Activated CD4-positive, alpha-beta memory T cell treated with anti-CD3 and anti-CD28 coated beads, Interleukin-2, amount 10 ng/mL, durations not matched to agents 7 days and 5 days (primary cell): ENCODE data around the gene ITIH4. TPM values are rescaled to one million over a fixed set of nuclear protein-coding genes. Genes with fewer than 3 reads are reported as not detected.

ENCODE experiments used
- CTCF ChIA-PET: fragments of 350-600 bp; sonication (Branson Sonifier 250); formaldehyde crosslinking; loops from one replicate; lab custom pipeline; 2021; ENCODE audit warnings: antibody characterized with exemption, inconsistent platforms; lab: Charles Lee
- POLR2A ChIA-PET: fragments of 350-600 bp; sonication (Branson Sonifier 250); formaldehyde crosslinking; loops from one replicate; lab custom pipeline; 2021; ENCODE audit warnings: antibody characterized with exemption; lab: Charles Lee
- DNase-seq: peaks from one replicate; pipeline ENCODE4 v3.0.0-alpha.2; 2020
- H3K27ac Mint-ChIP-seq: one replicate; pipeline ENCODE4 v1.8.0; 2021; ENCODE audit warnings: mild to moderate bottlenecking, mixed read lengths
- H3K27me3 Mint-ChIP-seq: one replicate; pipeline ENCODE4 v1.8.0; 2021; ENCODE audit warnings: mixed read lengths
- H3K36me3 Mint-ChIP-seq: one replicate; pipeline ENCODE4 v1.8.0; 2021; ENCODE audit warnings: low read depth, mixed read lengths
- H3K4me1 Mint-ChIP-seq: one replicate; pipeline ENCODE4 v1.8.0; 2021; ENCODE audit warnings: mixed read lengths
- H3K4me3 Mint-ChIP-seq: one replicate; pipeline ENCODE4 v1.8.0; 2021; ENCODE audit warnings: mild to moderate bottlenecking, mixed read lengths
- H3K9me3 Mint-ChIP-seq: one replicate; pipeline ENCODE4 v1.8.0; 2021; ENCODE audit warnings: mixed read lengths
- total RNA-seq, 2 experiments: library from RNA; stranded (reverse); gene quantifications; one replicate each; pipeline ENCODE4 v1.2.3, GENCODE V29; 2021

ITIH4 gene
- total RNA-seq, 2 experiments from 2014 or later, result 16.0 to 16.2 TPM

- POLR2A ChIA-PET, result interaction anchor here (2.6 kb wide), 1 partner anchor 16 kb away, joined by 10 read pairs; no protein-coding TSS in a partner anchor
- no peak overlapping the region for H3K4me3 Mint-ChIP-seq
- H3K36me3 Mint-ChIP-seq, result no peaks in the 10 kb centered on the region
- H3K9me3 Mint-ChIP-seq, result no peaks in the 10 kb centered on the region
- no peak overlapping the region for H3K27ac Mint-ChIP-seq
- H3K4me1 Mint-ChIP-seq, result no peaks in the 10 kb centered on the region
- no peaks in the 10 kb centered on the region for H3K27me3 Mint-ChIP-seq
- CTCF ChIA-PET, result interaction anchor here (1.0 to 2.5 kb wide), 2 partner anchors 15 to 26 kb away, joined by 3 to 13 read pairs; no protein-coding TSS in a partner anchor
- no peak for DNase-seq
These were observed 8.1 kb downstream of the ITIH4 start for GRCh38 chr3:52822363-52822762.

GRCh38 chr3:52820736-52821135 is 9.7 kb downstream of the ITIH4 start:
- Mint-ChIP-seq H3K27ac (no peak overlapping the region), H3K36me3 (no peaks in the 10 kb centered on the region), H3K4me1 (no peaks in the 10 kb centered on the region), H3K4me3 (no peak overlapping the region), H3K9me3 (no peaks in the 10 kb centered on the region), H3K27me3 (no peaks in the 10 kb centered on the region)
- ChIA-PET POLR2A (no interaction called here), CTCF (interaction anchor here (0.6 to 2.5 kb wide), 10 partner anchors 9 to 77 kb away, joined by 3 to 13 read pairs (median 4); no protein-coding TSS in a partner anchor)
- peak; percentile 29 for DNase-seq

- no peak overlapping the region for H3K4me3 Mint-ChIP-seq
- CTCF ChIA-PET, result interaction anchor here (0.7 to 2.5 kb wide), 3 partner anchors 18 to 21 kb away, joined by 3 to 13 read pairs (median 4); no protein-coding TSS in a partner anchor
- no peaks in the 10 kb centered on the region for H3K4me1 Mint-ChIP-seq
- DNase-seq, result no peak
- no peak overlapping the region for H3K27ac Mint-ChIP-seq
- no peaks in the 10 kb centered on the region for H3K27me3 Mint-ChIP-seq
- POLR2A ChIA-PET, result no interaction called here
- H3K9me3 Mint-ChIP-seq, result no peaks in the 10 kb centered on the region
- H3K36me3 Mint-ChIP-seq, result no peaks in the 10 kb centered on the region
These were observed 10.5 kb downstream of the ITIH4 start for GRCh38 chr3:52819936-52820335.

- Mint-ChIP-seq H3K4me1 (no peaks in the 10 kb centered on the region), H3K9me3 (no peaks in the 10 kb centered on the region), H3K27ac (no peak overlapping the region), H3K27me3 (no peaks in the 10 kb centered on the region), H3K36me3 (no peaks in the 10 kb centered on the region), H3K4me3 (no peak overlapping the region)
- ChIA-PET CTCF (no interaction called here), POLR2A (no interaction called here)
- DNase-seq, result no peak
These were observed 12.6 kb downstream of the ITIH4 start for GRCh38 chr3:52817860-52818259.

GRCh38 chr3:52817221-52817620 is 13.3 kb downstream of the ITIH4 start:
- Mint-ChIP-seq H3K36me3 (no peaks in the 10 kb centered on the region), H3K27ac (no peak overlapping the region), H3K27me3 (no peaks in the 10 kb centered on the region), H3K9me3 (no peaks in the 10 kb centered on the region), H3K4me1 (no peaks in the 10 kb centered on the region), H3K4me3 (no peak overlapping the region)
- no peak for DNase-seq
- ChIA-PET POLR2A (no interaction called here), CTCF (no interaction called here)

- Mint-ChIP-seq H3K9me3 (no peaks in the 10 kb centered on the region), H3K27me3 (no peaks in the 10 kb centered on the region), H3K36me3 (no peaks in the 10 kb centered on the region), H3K4me1 (no peaks in the 10 kb centered on the region), H3K27ac (no peak overlapping the region), H3K4me3 (no peak overlapping the region)
- POLR2A ChIA-PET, result no interaction called here
- CTCF ChIA-PET, result interaction anchor here (0.9 kb wide), 1 partner anchor 18 kb away, joined by 3 read pairs; no protein-coding TSS in a partner anchor
- DNase-seq, result no peak
These were observed 13.8 kb downstream of the ITIH4 start for GRCh38 chr3:52816654-52817053.

GRCh38 chr3:52816199-52816598 is 14.3 kb downstream of the ITIH4 start:
- no peaks in the 10 kb centered on the region for H3K4me1 Mint-ChIP-seq
- H3K27ac Mint-ChIP-seq, result no peak overlapping the region
- CTCF ChIA-PET, result interaction anchor here (0.9 kb wide), 1 partner anchor 18 kb away, joined by 3 read pairs; no protein-coding TSS in a partner anchor
- H3K9me3 Mint-ChIP-seq, result no peaks in the 10 kb centered on the region
- no peaks in the 10 kb centered on the region for H3K36me3 Mint-ChIP-seq
- DNase-seq, result no peak
- POLR2A ChIA-PET, result no interaction called here
- H3K27me3 Mint-ChIP-seq, result no peaks in the 10 kb centered on the region
- no peak overlapping the region for H3K4me3 Mint-ChIP-seq

- Mint-ChIP-seq H3K27me3 (peaks cover 6% of the 10 kb centered on the region), H3K4me3 (no peak overlapping the region), H3K27ac (no peak overlapping the region), H3K9me3 (no peaks in the 10 kb centered on the region), H3K36me3 (no peaks in the 10 kb centered on the region), H3K4me1 (no peaks in the 10 kb centered on the region)
- DNase-seq, result no peak
- ChIA-PET POLR2A (no interaction called here), CTCF (no interaction called here)
These were observed 16.7 kb downstream of the ITIH4 start for GRCh38 chr3:52813810-52814209.

- Mint-ChIP-seq H3K9me3 (no peaks in the 10 kb centered on the region), H3K27me3 (peaks cover 6% of the 10 kb centered on the region), H3K4me3 (no peak overlapping the region), H3K27ac (no peak overlapping the region), H3K4me1 (no peaks in the 10 kb centered on the region), H3K36me3 (no peaks in the 10 kb centered on the region)
- ChIA-PET POLR2A (no interaction called here), CTCF (interaction anchor here (1.5 kb wide), 1 partner anchor 10 kb away, joined by 5 read pairs; no protein-coding TSS in a partner anchor)
- DNase-seq, result no peak
These were observed 18.9 kb downstream of the ITIH4 start for GRCh38 chr3:52811452-52812011.

GRCh38 chr3:52810923-52811322 is 19.5 kb downstream of the ITIH4 start:
- CTCF ChIA-PET, result interaction anchor here (1.5 kb wide), 1 partner anchor 10 kb away, joined by 5 read pairs; no protein-coding TSS in a partner anchor

GRCh38 chr3:52809662-52810377 is 20.7 kb downstream of the ITIH4 start:
- no peaks in the 10 kb centered on the region for H3K36me3 Mint-ChIP-seq
- ChIA-PET POLR2A (no interaction called here), CTCF (interaction anchor here (1.6 kb wide), 1 partner anchor 11 kb away, joined by 4 read pairs; no protein-coding TSS in a partner anchor)
- no peak for DNase-seq
- H3K4me1 Mint-ChIP-seq, result no peaks in the 10 kb centered on the region
- H3K9me3 Mint-ChIP-seq, result no peaks in the 10 kb centered on the region
- H3K27me3 Mint-ChIP-seq, result peaks cover 6% of the 10 kb centered on the region
- no peak overlapping the region for H3K4me3 Mint-ChIP-seq
- H3K27ac Mint-ChIP-seq, result no peak overlapping the region

More at GRCh38 chr3:52810923-52811322, 19.5 kb downstream of the ITIH4 start:
- peaks cover 6% of the 10 kb centered on the region for H3K27me3 Mint-ChIP-seq
- DNase-seq, result no peak
- no peaks in the 10 kb centered on the region for H3K4me1 Mint-ChIP-seq
- no peak overlapping the region for H3K4me3 Mint-ChIP-seq
- H3K27ac Mint-ChIP-seq, result no peak overlapping the region
- H3K9me3 Mint-ChIP-seq, result no peaks in the 10 kb centered on the region
- no peaks in the 10 kb centered on the region for H3K36me3 Mint-ChIP-seq
- POLR2A ChIA-PET, result no interaction called here

- Mint-ChIP-seq H3K27me3 (peaks cover 6% of the 10 kb centered on the region), H3K36me3 (no peaks in the 10 kb centered on the region), H3K27ac (no peak overlapping the region), H3K4me3 (no peak overlapping the region), H3K9me3 (no peaks in the 10 kb centered on the region), H3K4me1 (no peaks in the 10 kb centered on the region)
- DNase-seq, result no peak
- ChIA-PET POLR2A (no interaction called here), CTCF (interaction anchor here (1.6 kb wide), 1 partner anchor 10 kb away, joined by 4 read pairs; no protein-coding TSS in a partner anchor)
These were observed 21.3 kb downstream of the ITIH4 start for GRCh38 chr3:52809149-52809548.

- CTCF ChIA-PET, result no interaction called here
- no peaks in the 10 kb centered on the region for H3K9me3 Mint-ChIP-seq
These were observed 25.0 kb downstream of the ITIH4 start for GRCh38 chr3:52805270-52806039.

More at GRCh38 chr3:52805270-52806039, 25.0 kb downstream of the ITIH4 start:
- Mint-ChIP-seq H3K36me3 (no peaks in the 10 kb centered on the region), H3K27me3 (peaks cover 6% of the 10 kb centered on the region), H3K4me3 (no peak overlapping the region), H3K4me1 (no peaks in the 10 kb centered on the region), H3K27ac (no peak overlapping the region)
- DNase-seq, result no peak
- POLR2A ChIA-PET, result no interaction called here
